ENCODE measurements around the gene CSNK2A3. TPM values are rescaled to one million over a fixed set of nuclear protein-coding genes. Genes with fewer than 3 reads are reported as not detected.

Gene CSNK2A3
- total RNA-seq, 1 experiment from 2014 or later: 1.7 TPM

GRCh38 chr11:11349870-11350337 is 3.1 kb downstream of the CSNK2A3 start:
- Histone ChIP-seq H3K18ac (ENCODE audit: insufficient read length, low read depth, low read length) (no peak overlapping the region), H4K5ac (ENCODE audit: insufficient read length, low read depth, low read length) (no peak overlapping the region), H3K23me2 (ENCODE audit: insufficient read length, low read depth, low read length, poor library complexity, severe bottlenecking) (no peaks in the 10 kb centered on the region), H3K4me1 (ENCODE audit: insufficient read depth, low read length) (peaks cover 2% of the 10 kb centered on the region; the same call in 1 of the 2 replicates), H3K27ac (ENCODE audit: insufficient read length, low read depth, low read length) (no peak overlapping the region), H2BK5ac (ENCODE audit: insufficient read length, low read length) (no peak overlapping the region), H4K20me1 (ENCODE audit: control insufficient read depth, insufficient read depth, insufficient read length) (no peaks in the 10 kb centered on the region), H3T11ph (ENCODE audit: low read length) (no peak overlapping the region), H3K79me1 (ENCODE audit: insufficient read depth, low read depth, low read length, poor library complexity, severe bottlenecking) (no peaks in the 10 kb centered on the region), H3K23ac (ENCODE audit: insufficient read length, low read depth, low read length) (no peak overlapping the region), H2AK5ac (ENCODE audit: insufficient read length, low read length) (no peak overlapping the region), H4K91ac (ENCODE audit: insufficient read length, low read depth, low read length) (no peak overlapping the region), H2BK120ac (ENCODE audit: low read depth, low read length, poor library complexity, severe bottlenecking) (no peak overlapping the region), H3K79me2 (ENCODE audit: insufficient read depth, low read length) (no peaks in the 10 kb centered on the region), H3K4ac (ENCODE audit: low read depth, low read length) (no peak overlapping the region), H2AFZ (ENCODE audit: low read length) (no peak overlapping the region), H3K4me2 (ENCODE audit: insufficient read depth, insufficient read length, low read length) (no peak overlapping the region), H3K14ac (ENCODE audit: insufficient read depth, low read length) (no peak overlapping the region), H2BK12ac (ENCODE audit: insufficient read length, low read depth, low read length) (no peak overlapping the region), H3K56ac (ENCODE audit: insufficient read length, low read depth, low read length) (no peak overlapping the region), H4K8ac (replicated peaks; ENCODE audit: insufficient read length, low read depth, low read length) (no peak overlapping the region), H3K9me3 (ENCODE audit: control insufficient read depth, low read depth, low read length) (no peaks in the 10 kb centered on the region), H2BK15ac (ENCODE audit: low read depth, low read length) (no peak overlapping the region), H2BK20ac (ENCODE audit: low read depth, low read length, poor library complexity, severe bottlenecking) (no peak overlapping the region), H3K9ac (ENCODE audit: extremely low read depth, insufficient read length, low read length) (no peak overlapping the region), H3K27me3 (ENCODE audit: insufficient read depth, low read length) (no peaks in the 10 kb centered on the region; the same call in 1 of the 2 replicates)
- TF ChIP-seq CTCF (conservative IDR thresholded peaks at IDR 0.05): no peak
- DNase-seq: no peak
- WGBS (ENCODE audit: extremely low coverage, insufficient read length, low lambda C conversion rate): no CpG with 5 or more reads among the region's 1 CpG
- H3K36me3 Mint-ChIP-seq (ENCODE audit: insufficient read depth in 1 of 3, low read depth in 3 of 3): no peaks in the 10 kb centered on the region
- H3K4me3 Mint-ChIP-seq: no peak overlapping the region
- H3K27me3 Mint-ChIP-seq (ENCODE audit: low read depth): peaks cover 3% of the 10 kb centered on the region; the same call in 1 of the 2 replicates
- peaks cover 5 to 10% of the 10 kb centered on the region in 2 experiments for H3K4me1 Mint-ChIP-seq
- H3K27ac Mint-ChIP-seq: 0 out of 7 replicates have a peak overlapping the region, but pooled peaks of 1 of the 3 experiments have one; percentile 75
- H3K9me3 Mint-ChIP-seq: no peaks in the 10 kb centered on the region

Measured in H9 (cell line).